ENCODE data around the gene TXNIP. TPM values are rescaled to one million over a fixed set of nuclear protein-coding genes. Genes with fewer than 3 reads are reported as not detected.

The TXNIP gene
- polyA plus RNA-seq, 1 of the 3 experiments (the other 2 are of a cell fraction): 44.6 TPM

- H4K20me1 ChIP-seq (ENCODE audit: insufficient read depth): no peaks in the 10 kb centered on the region; the same call in 1 of the 2 replicates
- peak overlapping the region; percentile 58 for H3K9ac ChIP-seq
- no peaks in the 10 kb centered on the region for H3K36me3 ChIP-seq (replicated peaks in 1 of 2; ENCODE audit: control insufficient read depth in 1 of 2, insufficient read depth in 2 of 2, low read length in 1 of 2)
- H3K9me2 ChIP-seq: no peaks in the 10 kb centered on the region
- H3K4me2 ChIP-seq: peak overlapping the region; percentile 95
- WGBS (ENCODE audit: low lambda C conversion rate): 3% methylated on average over 18 of the region's 44 CpGs
- CTCF ChIA-PET: interaction anchor here (0.6 to 2.3 kb wide), 6 partner anchors 17 to 115 kb away, joined by 3 to 9 read pairs (median 4); partner anchors contain the start of genes NUDT17 and RBM8A
- H3K4me1 ChIP-seq (ENCODE audit: control insufficient read depth in 1 of 2, insufficient read depth in 2 of 2, low read depth in 1 of 2, low read length in 1 of 2): peaks cover 33 to 57% of the 10 kb centered on the region in 2 experiments
- H3K9me3 ChIP-seq: no peaks in the 10 kb centered on the region
- peaks cover 18% of the 10 kb centered on the region for H3K79me2 ChIP-seq (ENCODE audit: insufficient read depth)
- peaks cover 42% of the 10 kb centered on the region for H3F3A ChIP-seq (replicated peaks; ENCODE audit: insufficient read depth)
- H3K27ac ChIP-seq (ENCODE audit: low read depth in 2 of 2, low read length in 1 of 2): peak overlapping the region; percentile 44 to 95; a peak in 3 of 4 replicates
- DNase-seq: peak; percentile 90
- H3K27me3 ChIP-seq (ENCODE audit: insufficient read depth): no peaks in the 10 kb centered on the region
- H3K4me3 ChIP-seq (ENCODE audit: low read depth in 2 of 2, low read length in 1 of 2): peak overlapping the region; percentile 69 to 76
- POLR2A ChIA-PET: interaction anchor here (1.2 to 1.6 kb wide), 2 partner anchors 33 to 102 kb away, joined by 5 to 7 read pairs; partner anchors contain the start of genes PIAS3 and RBM8A
- peak overlapping the region; percentile 77 for H2AFZ ChIP-seq (ENCODE audit: low read depth)
- TF ChIP-seq USF1 (IDR thresholded peaks at IDR 0.05; ENCODE audit: borderline replicate concordance, low read depth) (no peak), GATA2 (CRISPR knock-in tag; IDR thresholded peaks at IDR 0.05) (no peak; the same call in 1 of the 2 replicates), RFX5 (IDR thresholded peaks at IDR 0.05; ENCODE audit: low read length) (no peak), FOSL2 (IDR thresholded peaks at IDR 0.05; ENCODE audit: borderline replicate concordance, low read depth) (no peak), RXRA (IDR thresholded peaks at IDR 0.05; ENCODE audit: borderline replicate concordance, low read depth) (no peak; the same call in 1 of the 2 replicates), MXI1 (IDR thresholded peaks at IDR 0.05; ENCODE audit: low read depth, low read length) (peak; percentile 55; the same call in 1 of the 2 replicates), FOXM1 (IDR thresholded peaks at IDR 0.05; ENCODE audit: low read depth) (no peak), NRF1 (IDR thresholded peaks at IDR 0.05; ENCODE audit: low read depth, low read length) (no peak), SIN3A (IDR thresholded peaks at IDR 0.05; ENCODE audit: borderline replicate concordance, low read depth, low read length) (no peak; the same call in 1 of the 2 replicates), REST (IDR thresholded peaks at IDR 0.05; ENCODE audit: low read depth, low read length) (no peak), JUND (IDR thresholded peaks at IDR 0.05) (no peak), TAF1 (IDR thresholded peaks at IDR 0.05; ENCODE audit: borderline replicate concordance, low read depth, low read length) (peak; percentile 45; the same call in 1 of the 2 replicates), ELF1 (IDR thresholded peaks at IDR 0.05) (peak; percentile 32; the same call in 1 of the 2 replicates), SMC3 (IDR thresholded peaks at IDR 0.05; ENCODE audit: low read depth, low read length) (peak; percentile 4; the same call in 1 of the 2 replicates), TCF12 (IDR thresholded peaks at IDR 0.05) (no peak), CHD2 (IDR thresholded peaks at IDR 0.05; ENCODE audit: low read length, partially characterized antibody) (no peak), POLR2AphosphoS5 (IDR thresholded peaks at IDR 0.05; ENCODE audit: low read depth, low read length) (peak; percentile 64; the same call in 1 of the 2 replicates), FOXJ3 (CRISPR knock-in tag; IDR thresholded peaks at IDR 0.05) (no peak), GABPA (IDR thresholded peaks at IDR 0.05; ENCODE audit: low read depth) (no peak)
- TF ChIP-seq, protein P1, sequence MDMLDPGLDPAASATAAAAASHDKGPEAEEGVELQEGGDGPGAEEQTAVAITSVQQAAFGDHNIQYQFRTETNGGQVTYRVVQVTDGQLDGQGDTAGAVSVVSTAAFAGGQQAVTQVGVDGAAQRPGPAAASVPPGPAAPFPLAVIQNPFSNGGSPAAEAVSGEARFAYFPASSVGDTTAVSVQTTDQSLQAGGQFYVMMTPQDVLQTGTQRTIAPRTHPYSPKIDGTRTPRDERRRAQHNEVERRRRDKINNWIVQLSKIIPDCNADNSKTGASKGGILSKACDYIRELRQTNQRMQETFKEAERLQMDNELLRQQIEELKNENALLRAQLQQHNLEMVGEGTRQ (IDR thresholded peaks at IDR 0.05; ENCODE audit: borderline replicate concordance, low read depth, low read length): no peak
- TF ChIP-seq, protein P2, sequence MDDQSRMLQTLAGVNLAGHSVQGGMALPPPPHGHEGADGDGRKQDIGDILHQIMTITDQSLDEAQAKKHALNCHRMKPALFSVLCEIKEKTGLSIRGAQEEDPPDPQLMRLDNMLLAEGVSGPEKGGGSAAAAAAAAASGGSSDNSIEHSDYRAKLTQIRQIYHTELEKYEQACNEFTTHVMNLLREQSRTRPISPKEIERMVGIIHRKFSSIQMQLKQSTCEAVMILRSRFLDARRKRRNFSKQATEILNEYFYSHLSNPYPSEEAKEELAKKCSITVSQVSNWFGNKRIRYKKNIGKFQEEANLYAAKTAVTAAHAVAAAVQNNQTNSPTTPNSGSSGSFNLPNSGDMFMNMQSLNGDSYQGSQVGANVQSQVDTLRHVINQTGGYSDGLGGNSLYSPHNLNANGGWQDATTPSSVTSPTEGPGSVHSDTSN (IDR thresholded peaks at IDR 0.05): no peak
- TF ChIP-seq, protein P3, sequence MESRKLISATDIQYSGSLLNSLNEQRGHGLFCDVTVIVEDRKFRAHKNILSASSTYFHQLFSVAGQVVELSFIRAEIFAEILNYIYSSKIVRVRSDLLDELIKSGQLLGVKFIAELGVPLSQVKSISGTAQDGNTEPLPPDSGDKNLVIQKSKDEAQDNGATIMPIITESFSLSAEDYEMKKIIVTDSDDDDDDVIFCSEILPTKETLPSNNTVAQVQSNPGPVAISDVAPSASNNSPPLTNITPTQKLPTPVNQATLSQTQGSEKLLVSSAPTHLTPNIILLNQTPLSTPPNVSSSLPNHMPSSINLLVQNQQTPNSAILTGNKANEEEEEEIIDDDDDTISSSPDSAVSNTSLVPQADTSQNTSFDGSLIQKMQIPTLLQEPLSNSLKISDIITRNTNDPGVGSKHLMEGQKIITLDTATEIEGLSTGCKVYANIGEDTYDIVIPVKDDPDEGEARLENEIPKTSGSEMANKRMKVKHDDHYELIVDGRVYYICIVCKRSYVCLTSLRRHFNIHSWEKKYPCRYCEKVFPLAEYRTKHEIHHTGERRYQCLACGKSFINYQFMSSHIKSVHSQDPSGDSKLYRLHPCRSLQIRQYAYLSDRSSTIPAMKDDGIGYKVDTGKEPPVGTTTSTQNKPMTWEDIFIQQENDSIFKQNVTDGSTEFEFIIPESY (IDR thresholded peaks at IDR 0.05; ENCODE audit: borderline replicate concordance, low read depth): no peak
- TF ChIP-seq, protein P4, sequence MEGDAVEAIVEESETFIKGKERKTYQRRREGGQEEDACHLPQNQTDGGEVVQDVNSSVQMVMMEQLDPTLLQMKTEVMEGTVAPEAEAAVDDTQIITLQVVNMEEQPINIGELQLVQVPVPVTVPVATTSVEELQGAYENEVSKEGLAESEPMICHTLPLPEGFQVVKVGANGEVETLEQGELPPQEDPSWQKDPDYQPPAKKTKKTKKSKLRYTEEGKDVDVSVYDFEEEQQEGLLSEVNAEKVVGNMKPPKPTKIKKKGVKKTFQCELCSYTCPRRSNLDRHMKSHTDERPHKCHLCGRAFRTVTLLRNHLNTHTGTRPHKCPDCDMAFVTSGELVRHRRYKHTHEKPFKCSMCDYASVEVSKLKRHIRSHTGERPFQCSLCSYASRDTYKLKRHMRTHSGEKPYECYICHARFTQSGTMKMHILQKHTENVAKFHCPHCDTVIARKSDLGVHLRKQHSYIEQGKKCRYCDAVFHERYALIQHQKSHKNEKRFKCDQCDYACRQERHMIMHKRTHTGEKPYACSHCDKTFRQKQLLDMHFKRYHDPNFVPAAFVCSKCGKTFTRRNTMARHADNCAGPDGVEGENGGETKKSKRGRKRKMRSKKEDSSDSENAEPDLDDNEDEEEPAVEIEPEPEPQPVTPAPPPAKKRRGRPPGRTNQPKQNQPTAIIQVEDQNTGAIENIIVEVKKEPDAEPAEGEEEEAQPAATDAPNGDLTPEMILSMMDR (IDR thresholded peaks at IDR 0.05): no peak
Observed at GRCh38 chr1:145960468-145961108, 35.8 kb downstream of the TXNIP start.
